Subcutaneous adipose tissue (tissue), 4 donors: ENCODE measurements around the gene PDC. TPM values are rescaled to one million over a fixed set of nuclear protein-coding genes. Genes with fewer than 3 reads are reported as not detected.

ENCODE experiments used
- CTCF ChIP-seq: fragments of 450-650 bp; IDR thresholded peaks from one replicate; pipeline ENCODE4 v1.5.1; 2016; ENCODE audit warnings: low read depth, mild to moderate bottlenecking, control low read depth, antibody characterized with exemption, moderate library complexity
- total RNA-seq, 4 donors: library from RNA; depleted of rRNA; stranded (reverse); fragments of >200 nt; gene quantifications; one replicate each; pipeline ENCODE4 v1.1.0, GENCODE V29; 2016

The PDC gene
- not detected for total RNA-seq

GRCh38 chr1:186461014-186461413 lies at the start of gene PDC:
Gene PDC (minus strand): TSS chr1:186461114. CDS start chr1:186449459, 11,655 bp downstream.
- no peak for TF ChIP-seq CTCF

GRCh38 chr1:186503190-186503589 lies 42.3 kb upstream of the PDC start:
- no peak for TF ChIP-seq CTCF

- TF ChIP-seq CTCF = no peak
Measured at GRCh38 chr1:186502087-186502486, 41.2 kb upstream of the PDC start.

- no peak for TF ChIP-seq CTCF
Measured at GRCh38 chr1:186500804-186501203, 39.9 kb upstream of the PDC start.

GRCh38 chr1:186499571-186499970 lies 38.7 kb upstream of the PDC start:
- TF ChIP-seq CTCF = no peak

- no peak for TF ChIP-seq CTCF
Measured at GRCh38 chr1:186498695-186499389, 37.9 kb upstream of the PDC start.

GRCh38 chr1:186498071-186498470 lies 37.2 kb upstream of the PDC start:
- no peak for TF ChIP-seq CTCF
